GM18907 (cell line): ENCODE results near the gene CCDC27.
A peak's percentile ranks its signal among the peaks of the same experiment; 100 is the strongest.
"Not testable (repeated sequence)": the region's sequence is repeated elsewhere in the genome, so short reads cannot be mapped to it uniquely, and the experiment has no call there.

Experiments used
- ATAC-seq: cut with Tn5 transposase; IDR thresholded peaks from one replicate; pipeline ENCODE4 v1.9.1; 2021; ENCODE audit warnings: mild to moderate bottlenecking, moderate library complexity; ENCODE audit not compliant: unreplicated experiment

CCDC27 gene

DNA sequence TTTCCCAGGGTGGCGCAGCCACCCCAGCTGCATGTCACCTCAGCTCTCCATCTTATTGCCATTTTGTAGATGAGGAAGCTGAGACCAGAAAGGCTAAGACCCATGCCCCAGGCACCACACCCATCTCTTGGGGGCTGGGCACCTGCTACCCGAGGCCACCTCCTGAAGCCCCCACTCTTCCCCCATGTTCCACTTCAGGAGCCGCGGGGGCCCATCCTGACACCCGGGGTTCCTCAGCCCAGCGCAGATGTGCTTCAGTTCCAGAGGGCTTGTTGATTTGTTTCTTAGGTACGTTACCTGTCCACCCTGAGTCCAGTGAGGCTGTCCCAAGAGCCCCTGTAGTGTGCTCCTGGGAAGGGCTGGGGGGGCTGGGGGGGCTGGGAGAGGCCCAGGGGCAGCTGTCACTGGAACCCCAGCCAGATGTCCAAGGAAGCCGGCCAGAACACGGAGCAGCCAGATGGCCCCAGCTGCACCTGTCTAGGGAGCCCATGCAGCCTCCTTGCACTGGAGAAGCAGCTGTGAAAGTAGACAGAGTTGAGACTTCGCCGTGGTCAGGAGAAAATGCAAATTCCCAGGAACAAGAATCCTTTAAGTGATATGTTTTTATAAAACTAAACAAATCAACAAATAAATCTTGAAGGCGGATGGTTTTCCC lies 17.1 kb upstream of the CCDC27 start:
- no peak for ATAC-seq

DNA sequence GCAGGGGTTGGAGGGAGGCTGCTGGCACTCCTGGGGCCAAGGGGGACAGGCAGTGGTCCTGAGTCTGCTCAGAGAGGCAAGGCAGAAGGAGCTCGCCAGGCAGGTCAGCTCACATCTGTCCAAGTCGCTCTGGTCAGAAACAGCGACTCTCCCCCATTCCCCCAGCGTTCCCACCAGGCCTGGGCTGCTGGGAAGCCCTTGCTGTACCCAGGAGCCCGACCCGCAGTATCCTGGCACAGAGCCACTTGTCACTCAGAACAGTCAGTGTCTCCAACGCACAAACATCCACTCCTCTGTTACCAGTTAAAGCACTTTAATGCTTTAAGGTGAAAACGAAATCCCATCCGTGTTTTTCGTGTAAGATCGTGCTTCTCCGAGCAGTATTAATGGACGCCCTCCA lies 16.6 kb upstream of the CCDC27 start:
- ATAC-seq: no peak

DNA sequence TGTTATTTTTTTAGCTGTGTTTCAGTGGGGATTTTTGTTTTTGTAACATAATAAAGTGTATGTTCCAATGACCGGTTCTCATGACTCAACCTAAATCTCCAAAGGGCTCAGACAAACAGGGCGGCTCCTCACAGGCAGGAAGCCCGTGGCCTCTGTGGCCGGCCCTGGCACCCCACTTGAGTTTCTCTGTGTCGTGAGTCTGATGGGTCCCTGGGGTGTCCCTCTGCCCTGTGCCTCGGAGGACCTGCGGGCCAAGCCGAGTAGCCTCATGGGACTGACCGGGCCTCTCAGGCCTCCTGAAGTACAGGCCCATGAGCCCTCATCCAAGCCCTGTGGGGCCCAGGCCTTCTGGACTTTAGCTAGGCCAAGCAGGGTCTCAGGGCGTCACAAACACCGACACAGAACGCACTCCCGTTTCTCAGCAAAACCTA lies 16.1 kb upstream of the CCDC27 start:
- no peak for ATAC-seq

DNA sequence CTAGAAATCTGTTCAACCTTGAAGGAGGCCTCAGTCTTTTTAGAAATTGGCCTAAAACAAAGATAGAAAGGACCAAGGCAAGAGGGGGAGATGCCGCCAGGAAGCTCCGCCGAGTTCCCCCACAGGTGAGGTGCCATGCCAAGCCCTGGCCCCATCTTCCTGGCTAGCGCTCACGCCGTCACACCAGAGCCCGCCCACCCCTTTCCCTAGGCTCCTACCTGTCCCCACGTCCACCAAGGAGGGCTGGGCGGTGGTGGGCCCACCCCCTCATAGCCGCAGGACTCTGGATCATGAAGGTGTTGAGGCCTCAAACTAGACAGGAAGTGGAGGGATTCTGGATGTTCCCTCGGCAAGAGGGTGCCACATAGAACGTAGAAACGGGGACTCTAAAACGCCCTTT lies 15.5 kb upstream of the CCDC27 start:
- no peak for ATAC-seq

DNA sequence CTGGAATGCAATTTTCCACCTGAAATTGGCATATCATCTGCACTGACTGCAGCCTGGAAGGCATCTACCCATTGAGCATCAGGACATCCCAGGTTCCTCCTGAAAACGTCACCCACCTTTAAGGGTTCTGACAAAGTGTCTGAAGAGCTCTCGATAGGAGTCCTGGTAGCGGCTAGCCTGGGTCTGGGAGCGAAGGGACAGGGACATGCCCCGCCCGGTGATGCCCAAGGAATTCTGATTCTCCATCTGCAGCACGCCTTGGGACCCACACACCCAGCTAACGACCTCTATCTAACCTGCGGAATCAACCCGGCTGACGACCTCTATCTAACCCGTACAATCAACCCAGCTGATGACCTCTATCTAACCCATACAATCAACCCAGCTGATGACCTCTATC lies 13.3 kb upstream of the CCDC27 start:
- no peak for ATAC-seq

DNA sequence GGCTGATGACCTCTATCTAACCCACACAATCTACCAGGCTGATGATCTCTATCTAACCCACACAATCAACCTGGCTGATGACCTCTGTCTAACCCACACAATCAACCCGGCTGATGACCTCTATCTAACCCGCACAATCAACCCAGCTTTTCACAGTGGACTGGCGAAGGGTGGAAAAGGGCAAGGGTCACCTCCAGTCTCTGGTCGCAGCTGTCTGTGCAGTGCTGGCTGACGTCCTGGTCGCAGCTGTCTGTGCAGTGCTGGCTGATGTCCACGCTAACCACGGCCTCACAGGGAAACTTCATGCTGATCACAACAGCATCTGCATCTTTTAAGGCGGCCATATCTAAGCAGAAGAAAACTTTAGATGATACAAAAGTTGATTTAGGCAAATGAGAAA lies 12.2 kb upstream of the CCDC27 start:
- no peak for ATAC-seq

DNA sequence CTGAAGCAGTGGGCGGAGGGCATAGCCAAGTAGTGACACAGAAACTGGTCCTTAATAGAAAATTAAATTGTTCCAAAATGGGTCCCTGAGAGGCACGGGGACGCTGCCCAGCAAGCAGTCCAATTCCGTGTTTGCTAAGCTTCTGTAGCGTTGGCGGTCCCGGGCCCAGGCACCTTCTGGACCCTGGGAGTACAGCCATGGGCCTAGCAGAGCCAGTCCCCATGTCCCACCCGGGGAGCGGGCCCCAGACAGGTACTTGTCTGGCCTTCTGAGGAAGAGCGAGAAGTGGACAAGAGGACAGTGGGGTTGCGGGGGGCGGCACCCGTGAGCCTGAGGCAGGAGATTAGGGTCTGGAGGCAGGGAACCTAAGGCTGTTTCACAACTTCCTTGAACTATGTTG lies 11.5 kb upstream of the CCDC27 start:
- ATAC-seq: no peak

DNA sequence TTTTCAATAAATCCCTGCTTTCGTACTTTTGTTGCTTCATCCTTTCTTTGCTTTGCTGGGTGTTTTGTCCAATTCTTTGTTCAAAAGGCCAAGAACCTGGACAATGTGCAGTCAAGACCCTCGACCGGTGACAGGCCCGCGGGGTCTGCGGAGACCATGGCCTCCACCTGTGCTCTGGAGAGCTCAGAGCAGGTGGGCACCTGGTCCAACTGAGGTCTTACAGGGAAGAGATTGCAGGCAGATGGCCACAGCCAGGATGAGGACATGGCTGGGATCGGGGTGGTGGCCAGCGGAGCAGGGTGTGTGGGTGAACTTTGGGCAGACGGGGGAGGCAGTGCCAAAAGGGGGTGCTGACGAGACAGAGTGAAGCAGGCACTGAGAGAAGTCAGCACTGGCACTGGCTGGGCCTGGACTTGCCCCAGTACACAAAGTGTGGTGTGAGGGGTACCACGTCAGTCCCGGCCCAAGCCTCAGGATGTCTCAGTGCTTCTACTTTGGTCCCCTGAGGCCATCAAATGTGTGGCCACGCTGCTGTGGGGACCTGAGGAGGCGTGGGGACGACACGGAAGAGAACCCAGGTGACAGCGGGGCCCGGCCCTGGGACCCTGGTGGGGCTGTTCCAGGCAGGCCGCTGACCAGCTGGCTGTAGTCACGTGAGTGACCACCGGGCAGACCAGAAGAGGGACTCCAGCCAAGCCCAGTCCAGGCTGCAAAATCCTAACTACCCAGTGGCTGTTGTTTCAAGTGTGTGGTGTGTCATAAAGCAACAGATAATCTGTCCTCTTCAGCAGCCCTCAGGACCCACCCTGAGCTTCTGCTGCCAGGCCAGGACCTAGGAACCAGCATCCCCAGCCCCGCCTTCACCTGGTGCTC lies 10.4 kb upstream of the CCDC27 start:
- no peak for ATAC-seq

DNA sequence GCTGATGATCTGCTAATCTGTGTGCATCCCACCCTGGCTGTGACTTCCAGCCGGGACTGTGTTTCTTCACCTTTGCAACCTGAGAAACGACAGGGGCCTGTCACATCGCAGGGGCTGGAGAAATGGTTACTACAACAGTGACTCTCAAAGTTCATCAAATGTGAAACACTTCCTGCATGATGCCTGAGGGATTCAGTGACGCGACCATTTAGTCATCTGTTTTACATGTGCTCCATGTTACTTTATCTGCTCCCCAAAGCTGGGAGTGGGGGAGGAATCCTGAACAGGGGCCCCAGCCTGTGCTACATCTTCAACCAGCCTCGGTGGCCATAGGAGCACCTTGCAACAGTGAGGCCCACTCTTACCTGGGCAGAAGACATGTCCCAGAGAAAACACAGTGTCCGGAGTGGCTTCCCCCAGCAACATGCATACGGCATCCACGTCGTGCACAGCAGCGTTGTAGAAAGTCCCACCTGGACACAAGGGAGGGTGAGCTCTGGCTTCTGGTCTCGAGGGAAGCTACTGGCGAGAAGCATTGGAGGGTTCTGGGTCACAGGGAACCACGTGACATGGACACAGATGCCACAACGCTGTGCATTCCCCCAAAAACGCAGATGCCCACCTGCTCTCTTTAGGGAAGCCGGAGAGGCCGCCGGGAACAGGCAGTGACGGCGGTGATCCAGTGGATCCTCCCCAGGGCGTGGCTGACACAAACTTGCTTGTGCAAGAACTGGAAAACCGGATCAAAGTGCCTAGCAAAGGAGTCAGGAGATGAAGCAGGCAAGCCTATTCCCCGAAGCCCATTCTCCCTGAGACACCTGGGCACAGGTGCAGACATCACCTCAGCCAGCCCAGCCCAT lies 9.6 kb upstream of the CCDC27 start:
- ATAC-seq: no peak

DNA sequence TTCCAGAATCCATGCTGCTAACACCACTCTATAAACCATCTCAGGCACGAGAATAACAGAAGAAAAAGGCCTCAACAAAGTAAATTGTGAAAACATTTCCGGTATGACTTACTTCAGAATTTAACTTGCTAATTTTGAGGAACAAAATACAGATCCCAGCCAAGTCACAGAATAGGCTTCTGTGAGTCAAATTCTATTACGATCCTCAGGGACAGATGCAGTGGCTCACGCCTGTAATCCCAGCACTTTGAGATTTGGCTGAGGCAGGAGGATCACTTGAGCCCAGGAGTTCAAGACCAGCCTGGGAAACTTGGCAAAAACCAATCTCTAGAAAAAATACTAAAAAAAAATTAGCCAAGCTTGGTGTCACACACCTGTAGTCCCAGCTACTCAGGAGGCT lies 8.8 kb upstream of the CCDC27 start:
- no peak for ATAC-seq

DNA sequence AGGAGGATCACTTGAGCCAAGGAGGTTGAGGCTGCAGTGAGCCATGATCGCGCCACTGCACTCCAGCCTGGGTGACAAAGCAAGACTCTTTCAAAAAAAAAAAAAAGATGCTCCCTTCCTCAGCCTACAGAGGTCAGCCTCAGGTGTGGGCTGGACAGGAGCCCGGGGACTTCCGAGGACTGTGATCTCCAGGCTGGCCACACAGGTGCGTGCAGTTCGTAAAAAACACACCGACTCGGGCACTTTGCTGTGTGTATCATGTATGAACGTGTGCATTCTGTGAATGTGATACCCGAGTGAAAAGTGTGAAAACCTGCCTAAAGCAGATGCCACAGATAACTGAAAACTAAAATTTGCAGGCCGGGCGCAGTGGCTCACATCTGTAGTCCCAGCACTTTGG lies 8.4 kb upstream of the CCDC27 start:
- ATAC-seq: no peak

DNA sequence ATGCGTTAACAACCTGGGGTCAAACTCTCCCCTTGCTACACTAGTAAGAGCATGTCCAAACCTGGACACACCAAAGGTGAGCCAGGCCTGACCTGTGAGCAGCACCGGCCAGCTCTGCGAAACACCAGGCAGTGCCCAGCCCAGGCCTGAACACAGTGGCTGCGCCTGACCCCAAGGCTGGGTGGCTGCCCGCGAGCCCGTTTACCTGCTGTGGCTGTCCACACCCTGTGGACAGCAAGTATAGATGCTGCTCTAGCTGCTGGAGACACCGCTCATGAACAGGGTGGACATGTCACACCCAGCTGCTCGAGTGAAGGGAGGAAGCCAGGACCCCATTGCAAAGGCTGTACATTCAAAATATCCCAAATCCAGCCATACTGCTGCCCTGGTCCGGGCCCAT lies 7.6 kb upstream of the CCDC27 start:
- ATAC-seq: no peak

DNA sequence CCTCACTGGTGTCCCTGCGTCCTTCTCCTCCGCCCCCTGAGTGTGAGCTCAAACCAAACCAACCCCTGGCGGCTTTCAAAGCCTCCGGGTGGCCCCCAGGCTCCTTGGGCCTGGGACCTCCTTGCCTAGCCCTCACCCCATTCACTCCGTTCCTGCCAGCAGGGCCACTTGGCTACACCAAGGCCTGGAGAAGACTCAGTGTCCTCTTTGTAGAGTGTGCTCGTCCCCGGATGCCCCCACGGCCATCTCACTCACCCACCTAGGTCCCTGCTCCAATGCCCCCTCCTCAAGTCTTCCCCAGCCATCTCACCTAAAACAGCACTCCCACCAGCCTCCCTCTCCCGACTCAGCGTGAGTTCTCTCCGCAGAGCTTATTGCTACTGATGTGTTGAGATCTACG lies 7.2 kb upstream of the CCDC27 start:
- ATAC-seq: no peak

DNA sequence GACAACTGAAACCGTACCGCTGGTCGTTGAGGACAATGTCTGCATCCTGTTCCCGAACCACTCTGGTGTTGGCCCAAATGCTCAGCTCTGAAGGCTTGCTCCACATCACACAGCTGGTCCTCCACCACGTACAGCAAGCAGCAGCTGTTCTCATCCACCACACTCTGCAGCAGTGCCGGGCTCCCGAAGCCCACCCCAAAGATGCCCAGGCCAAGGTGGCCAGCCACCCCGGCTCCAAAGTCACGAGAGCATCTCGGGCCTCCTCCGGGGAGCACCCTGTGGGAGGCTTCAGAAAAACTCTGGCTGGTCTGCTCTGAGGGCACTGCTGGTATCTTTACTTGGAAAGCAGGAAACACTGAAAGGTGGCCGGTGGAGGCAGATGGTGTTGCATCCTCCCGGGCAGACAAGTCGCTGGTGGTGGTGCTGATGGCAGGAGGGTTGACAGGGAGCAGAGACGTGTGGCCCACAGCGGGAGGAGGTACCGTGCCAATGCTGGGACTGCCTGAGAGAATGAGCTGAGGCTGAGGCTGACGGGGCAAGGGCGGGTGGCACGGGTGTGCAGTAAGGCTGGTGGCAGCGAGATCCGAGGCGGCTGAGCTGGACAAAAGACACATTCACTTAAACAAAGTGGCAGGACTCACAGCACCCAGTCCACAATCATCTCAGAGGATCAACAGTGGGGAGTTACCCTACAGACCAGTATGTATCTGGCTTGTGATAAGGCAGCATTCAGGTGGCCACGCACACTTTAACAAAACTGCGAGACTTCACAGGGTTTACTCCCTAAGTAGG lies 6.5 kb upstream of the CCDC27 start:
- no peak for ATAC-seq

DNA sequence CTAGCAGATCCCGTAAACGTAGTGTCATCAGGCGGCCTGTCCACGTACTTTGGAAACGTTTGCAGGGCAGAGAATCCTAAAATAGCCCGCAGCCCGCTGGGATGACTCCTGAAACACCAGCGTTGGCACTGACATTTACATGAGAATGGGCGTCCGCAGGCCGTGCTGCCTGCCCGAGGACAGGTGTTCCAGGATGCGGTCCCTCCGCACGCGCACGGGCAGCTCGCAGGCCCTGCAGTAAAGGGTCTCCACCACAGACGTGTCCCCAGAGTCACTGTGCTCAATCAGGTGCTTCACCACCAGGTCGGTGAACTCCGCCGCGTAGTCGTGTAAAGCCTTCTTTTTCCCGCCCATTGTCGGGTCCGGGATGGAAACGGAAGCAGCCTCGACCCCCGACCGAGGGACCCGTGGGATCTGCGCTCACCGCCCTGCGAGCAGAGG lies 5.8 kb upstream of the CCDC27 start:
- ATAC-seq: no peak

DNA sequence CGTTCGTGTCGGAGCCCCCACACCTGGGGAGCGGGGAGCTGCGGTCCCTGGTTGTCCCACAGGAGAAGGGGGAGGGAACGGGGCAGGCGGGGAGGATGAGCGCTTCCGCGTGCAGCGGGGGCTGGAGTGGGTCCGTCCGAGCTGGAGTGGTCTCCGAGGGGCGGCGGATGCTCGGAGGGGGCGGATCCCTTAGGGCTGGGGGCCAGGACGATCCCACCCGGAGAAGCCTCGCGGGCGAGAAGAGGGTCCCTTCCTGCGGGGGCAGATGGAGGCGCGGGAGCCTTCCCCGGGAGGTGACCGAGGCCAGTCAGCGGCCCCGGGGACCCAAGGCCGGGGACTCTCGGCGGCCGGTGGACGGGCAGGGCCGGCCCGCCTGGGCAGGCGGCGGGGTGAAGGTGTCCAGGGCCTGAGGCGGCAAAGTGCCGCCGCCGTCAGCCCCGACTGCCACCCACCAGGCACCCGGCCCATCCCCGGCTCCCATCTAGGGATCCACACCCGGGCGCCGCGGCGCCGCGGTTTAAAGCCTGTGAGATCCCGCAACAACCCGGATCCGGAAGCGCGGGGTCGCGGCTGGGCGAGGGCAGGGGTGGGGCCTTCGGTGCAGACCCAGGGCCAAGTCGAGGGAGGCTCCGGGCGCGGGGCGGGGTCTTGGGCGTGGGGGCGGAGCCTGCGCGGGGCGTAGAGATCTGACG lies 5.3 kb upstream of the CCDC27 start:
- peak; percentile 74 for ATAC-seq

DNA sequence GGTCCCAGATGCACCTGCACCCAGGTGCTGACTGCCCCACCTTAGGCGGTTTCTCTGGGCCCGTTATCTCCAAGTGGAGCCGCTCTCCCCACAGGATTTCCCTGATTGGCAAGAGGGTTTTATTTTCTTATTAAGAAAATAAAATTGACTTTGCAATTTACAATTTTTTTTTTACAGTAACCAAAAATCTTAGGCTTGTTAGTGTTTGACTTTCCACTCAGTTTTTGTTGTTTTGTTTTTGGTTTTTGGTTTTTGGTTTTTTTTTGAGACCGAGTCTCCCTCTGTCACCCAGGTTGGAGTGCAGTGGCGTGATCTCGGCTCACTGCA lies 4.8 kb upstream of the CCDC27 start:
- no peak for ATAC-seq

DNA sequence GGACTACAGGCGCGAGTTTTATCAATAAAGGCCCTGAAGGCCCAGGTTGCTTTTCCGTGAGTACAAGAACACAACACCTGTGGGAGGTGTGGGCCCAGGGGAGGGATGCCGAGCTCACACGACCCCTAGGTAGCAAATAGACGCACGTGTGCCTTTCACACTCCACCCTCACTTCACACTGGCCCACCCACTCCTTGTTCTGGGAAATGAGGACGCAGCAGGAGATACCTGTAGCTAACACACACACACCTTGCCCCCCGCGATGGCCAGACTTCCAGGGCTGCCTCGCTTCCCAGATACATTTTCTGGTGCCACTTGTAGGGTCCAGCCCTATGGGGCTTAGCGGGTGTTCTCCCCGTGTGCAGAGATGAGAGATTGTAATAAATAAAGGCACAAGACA lies 4.3 kb upstream of the CCDC27 start:
- no peak for ATAC-seq

DNA sequence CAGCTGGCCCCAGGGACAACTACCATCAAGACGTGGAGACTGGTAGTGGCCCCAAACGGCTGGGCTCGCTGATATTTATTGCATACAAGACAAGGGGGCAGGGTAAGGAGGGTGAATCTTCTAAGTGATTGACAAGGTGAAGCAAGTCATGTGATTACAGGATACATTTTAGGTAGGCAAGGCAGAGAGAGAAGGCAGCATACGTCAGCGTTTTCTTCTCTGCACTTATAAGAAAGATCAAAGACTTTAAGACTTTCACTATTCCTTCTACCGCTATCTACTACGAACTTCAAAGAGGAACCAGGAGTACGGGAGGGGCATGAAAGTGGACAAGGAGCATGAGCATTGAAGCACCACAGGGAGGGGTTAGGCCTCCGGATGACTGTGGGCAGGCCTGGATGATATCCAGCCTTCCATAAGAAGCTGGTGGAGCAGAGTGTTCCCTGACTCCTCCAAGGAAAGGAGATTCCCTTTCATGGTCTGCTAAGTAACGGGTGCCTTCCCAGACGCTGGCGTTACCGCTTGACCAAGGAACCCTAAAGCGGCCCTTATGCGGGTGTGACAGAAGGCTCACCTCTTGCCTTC lies 3.8 kb upstream of the CCDC27 start:
- ATAC-seq: not testable (repeated sequence)

DNA sequence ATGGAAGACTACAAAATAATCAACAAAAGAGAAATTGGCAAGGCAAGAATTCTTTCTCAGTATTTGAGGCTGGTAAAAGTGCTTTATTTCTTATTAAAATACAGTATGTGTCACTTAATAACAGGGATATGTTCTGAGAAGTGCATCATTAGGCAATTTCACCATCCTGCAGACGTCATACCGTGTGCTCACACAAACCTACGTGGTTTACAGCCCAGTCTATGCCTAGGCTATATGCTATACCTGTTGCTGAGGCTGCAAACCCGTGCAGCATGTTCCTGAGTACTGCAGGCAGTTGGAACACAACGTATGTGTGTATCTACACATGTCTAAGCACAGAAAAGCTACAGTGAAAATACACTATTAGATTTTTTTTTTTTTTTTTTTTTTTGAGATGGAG lies 2.7 kb upstream of the CCDC27 start:
- ATAC-seq: no peak
